ENCODE data around the gene SDE2.

DNA sequence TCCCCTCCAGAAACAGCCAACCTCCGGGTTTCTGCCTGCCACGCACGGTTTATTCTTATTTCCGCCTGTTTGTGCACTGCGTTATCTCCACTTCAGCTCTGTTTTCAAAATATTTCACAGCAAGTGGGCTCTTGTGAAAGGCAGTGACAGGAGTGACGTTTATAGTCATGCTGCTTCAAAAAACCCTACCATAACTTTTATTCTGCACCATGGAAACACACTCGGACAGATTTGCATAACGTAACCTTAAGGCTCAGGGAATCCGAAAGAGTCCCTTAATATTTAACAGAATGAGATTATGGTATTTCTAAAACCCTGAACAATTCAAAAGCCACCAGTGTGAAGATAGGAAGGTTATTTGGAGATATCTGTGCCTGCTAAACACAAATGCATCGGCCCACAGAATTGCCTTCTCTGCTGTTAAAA lies 782 bp upstream of the SDE2 start:
- TF ChIP-seq JUN (IDR thresholded peaks at IDR 0.05; ENCODE audit: low read depth, low read length) (no peak), NANOG (IDR thresholded peaks at IDR 0.05; ENCODE audit: insufficient read depth, low read depth, low read length, poor library complexity, severe bottlenecking) (no peak), CTCF (IDR thresholded peaks at IDR 0.05; ENCODE audit: control extremely low read depth in 1 of 3, insufficient read depth in 1 of 3, low read depth in 1 of 3, low read length in 3 of 3) (no peak), EP300 (IDR thresholded peaks at IDR 0.05; ENCODE audit: borderline replicate concordance in 1 of 2, low read depth in 2 of 2, low read length in 2 of 2) (no peak), RFX5 (IDR thresholded peaks at IDR 0.05; ENCODE audit: borderline replicate concordance, low read depth, low read length) (no peak), CREB1 (IDR thresholded peaks at IDR 0.05) (no peak), POLR2A (IDR thresholded peaks at IDR 0.05; ENCODE audit: control extremely low read depth in 1 of 2, low read depth in 2 of 2, low read length in 2 of 2) (no peak), SIX5 (IDR thresholded peaks at IDR 0.05; ENCODE audit: low read depth, low read length) (no peak), HDAC2 (IDR thresholded peaks at IDR 0.05; ENCODE audit: borderline replicate concordance in 1 of 2, low read depth in 2 of 2, low read length in 2 of 2) (no peak)

Data from H1 (cell line).